Neural cell (in vitro differentiated cells): Measurements from ENCODE around the gene SLC38A5.

Experiments
- CTCF ChIP-seq: fragments of 450-650 bp; IDR thresholded peaks from 2 replicates; pipeline ENCODE4 v1.5.1; 2014; ENCODE audit warnings: antibody characterized with exemption, mild to moderate bottlenecking, moderate library complexity; ENCODE audit not compliant: poor library complexity, severe bottlenecking
- EP300 ChIP-seq: fragments of 450-650 bp; conservative IDR thresholded peaks from 2 replicates; pipeline ENCODE4 v1.6.1; 2014; ENCODE audit warnings: antibody characterized with exemption, mild to moderate bottlenecking, moderate library complexity; ENCODE audit not compliant: poor library complexity, severe bottlenecking
- EZH2 ChIP-seq: fragments of 200-600, 300-800 bp; shearing (Covaris generic), sonication (generic); IDR thresholded peaks from 2 replicates; pipeline ENCODE4 v1.6.1; 2014; ENCODE audit warnings: antibody characterized with exemption, low read length, borderline replicate concordance, mild to moderate bottlenecking; ENCODE audit not compliant: insufficient read depth, poor library complexity, severe bottlenecking
- MXI1 ChIP-seq: fragments of 450-650 bp; conservative IDR thresholded peaks from 2 replicates; pipeline ENCODE4 v1.6.1; 2014; ENCODE audit warnings: antibody characterized with exemption, mild to moderate bottlenecking; ENCODE audit not compliant: poor library complexity, severe bottlenecking
- POLR2AphosphoS5 ChIP-seq: IDR thresholded peaks from 2 replicates; pipeline ENCODE4 v1.6.1; 2012
- RAD21 ChIP-seq: fragments of 450-650 bp; conservative IDR thresholded peaks from 2 replicates; pipeline ENCODE4 v1.6.1; 2014; ENCODE audit warnings: antibody characterized with exemption, mild to moderate bottlenecking, moderate library complexity
- REST ChIP-seq: IDR thresholded peaks from 2 replicates; pipeline ENCODE4 v1.6.1; 2012; ENCODE audit warnings: borderline replicate concordance
- TAF1 ChIP-seq: IDR thresholded peaks from 2 replicates; pipeline ENCODE4 v1.6.1; 2012; ENCODE audit warnings: low read depth

GRCh38 chrX:48480142-48480541, 10.1 kb upstream of the SLC38A5 start:
- TF ChIP-seq CTCF, result no peak
- no peak for TF ChIP-seq EP300
- TF ChIP-seq EZH2, result no peak
- no peak for TF ChIP-seq REST
- TF ChIP-seq MXI1, result no peak
- no peak for TF ChIP-seq POLR2AphosphoS5
- no peak for TF ChIP-seq TAF1
- TF ChIP-seq RAD21, result no peak
